ENCODE measurements around the gene TNS1.

DNA sequence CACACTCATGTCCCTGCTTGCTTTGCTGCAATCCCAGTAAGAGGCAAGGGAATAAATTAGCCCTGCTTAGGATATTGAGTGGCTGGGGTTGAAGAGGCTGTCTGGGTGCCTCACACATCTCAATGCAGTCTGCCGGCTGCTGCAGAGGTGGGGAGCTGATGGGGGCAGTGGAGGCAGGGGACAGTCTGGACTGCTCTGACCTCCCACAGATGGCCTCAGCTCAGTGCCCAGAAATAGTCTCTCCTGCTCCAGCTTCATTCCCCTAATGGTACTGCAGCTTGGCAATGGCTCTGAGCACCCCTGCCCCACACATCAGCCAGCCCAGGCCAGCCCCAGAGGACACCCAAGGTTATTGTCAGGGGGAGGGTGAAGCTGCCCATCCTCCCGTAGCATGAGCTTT is 21.5 kb upstream of the TNS1 start:
- TF ChIP-seq, protein P1, sequence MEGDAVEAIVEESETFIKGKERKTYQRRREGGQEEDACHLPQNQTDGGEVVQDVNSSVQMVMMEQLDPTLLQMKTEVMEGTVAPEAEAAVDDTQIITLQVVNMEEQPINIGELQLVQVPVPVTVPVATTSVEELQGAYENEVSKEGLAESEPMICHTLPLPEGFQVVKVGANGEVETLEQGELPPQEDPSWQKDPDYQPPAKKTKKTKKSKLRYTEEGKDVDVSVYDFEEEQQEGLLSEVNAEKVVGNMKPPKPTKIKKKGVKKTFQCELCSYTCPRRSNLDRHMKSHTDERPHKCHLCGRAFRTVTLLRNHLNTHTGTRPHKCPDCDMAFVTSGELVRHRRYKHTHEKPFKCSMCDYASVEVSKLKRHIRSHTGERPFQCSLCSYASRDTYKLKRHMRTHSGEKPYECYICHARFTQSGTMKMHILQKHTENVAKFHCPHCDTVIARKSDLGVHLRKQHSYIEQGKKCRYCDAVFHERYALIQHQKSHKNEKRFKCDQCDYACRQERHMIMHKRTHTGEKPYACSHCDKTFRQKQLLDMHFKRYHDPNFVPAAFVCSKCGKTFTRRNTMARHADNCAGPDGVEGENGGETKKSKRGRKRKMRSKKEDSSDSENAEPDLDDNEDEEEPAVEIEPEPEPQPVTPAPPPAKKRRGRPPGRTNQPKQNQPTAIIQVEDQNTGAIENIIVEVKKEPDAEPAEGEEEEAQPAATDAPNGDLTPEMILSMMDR (IDR thresholded peaks at IDR 0.05) = no peak
- no peak for TF ChIP-seq POLR2A (IDR thresholded peaks at IDR 0.05)
